Measurements from ENCODE around the gene SYNC.
"Not testable (repeated sequence)": the region's sequence is repeated elsewhere in the genome, so short reads cannot be mapped to it uniquely, and the experiment has no call there.

GRCh38 chr1:32696996-32697395, 5.6 kb downstream of the SYNC start:
- not testable (repeated sequence) for TF ChIP-seq EZH2 (IDR thresholded peaks at IDR 0.05; ENCODE audit: low read length, missing control alignments); CTCF (conservative IDR thresholded peaks at IDR 0.05 in 1 of 2, IDR thresholded peaks at IDR 0.05 in 1 of 2; ENCODE audit: low read depth in 1 of 2, low read length in 2 of 2)
